Activated naive CD4-positive, alpha-beta T cell treated with anti-CD3 and anti-CD28 coated beads, Interleukin-2, amount 10 ng/mL, durations not matched to agents 7 days and 5 days (primary cell): ENCODE results near the gene PRR29.
A peak's percentile ranks its signal among the peaks of the same experiment; 100 is the strongest.

Experiments
- CTCF ChIA-PET: fragments of 350-600 bp; sonication (Branson Sonifier 250); formaldehyde crosslinking; loops from one replicate; lab custom pipeline; 2021; ENCODE audit warnings: antibody characterized with exemption; lab: Charles Lee
- DNase-seq: peaks from one replicate; pipeline ENCODE4 v3.0.0-alpha.2; 2020
- H3K27ac Mint-ChIP-seq: one replicate; pipeline ENCODE4 v1.8.0; 2021; ENCODE audit warnings: mild to moderate bottlenecking, moderate library complexity, mixed read lengths
- H3K27me3 Mint-ChIP-seq: one replicate; pipeline ENCODE4 v1.8.0; 2021; ENCODE audit warnings: mild to moderate bottlenecking, mixed read lengths
- H3K36me3 Mint-ChIP-seq: one replicate; pipeline ENCODE4 v1.8.0; 2021; ENCODE audit warnings: mixed read lengths
- H3K4me1 Mint-ChIP-seq: one replicate; pipeline ENCODE4 v1.8.0; 2021; ENCODE audit warnings: mixed read lengths
- H3K4me3 Mint-ChIP-seq: one replicate; pipeline ENCODE4 v1.8.0; 2021; ENCODE audit warnings: mild to moderate bottlenecking, moderate library complexity, mixed read lengths
- H3K9me3 Mint-ChIP-seq: one replicate; pipeline ENCODE4 v1.8.0; 2021; ENCODE audit warnings: mixed read lengths

The PRR29 gene

GRCh38 chr17:64038331-64039105 lies 40.4 kb downstream of the PRR29 start:
- H3K9me3 Mint-ChIP-seq, result no peaks in the 10 kb centered on the region
- no peak overlapping the region for H3K4me3 Mint-ChIP-seq
- no peak overlapping the region for H3K27ac Mint-ChIP-seq
- CTCF ChIA-PET, result interaction anchor here (1.1 to 1.8 kb wide), 2 partner anchors 9 to 119 kb away, joined by 3 to 18 read pairs; no protein-coding TSS in a partner anchor
- H3K36me3 Mint-ChIP-seq, result peaks cover 32% of the 10 kb centered on the region
- peaks cover 5% of the 10 kb centered on the region for H3K4me1 Mint-ChIP-seq
- peak; percentile 16 for DNase-seq
- no peaks in the 10 kb centered on the region for H3K27me3 Mint-ChIP-seq

GRCh38 chr17:64039106-64039400 lies 40.9 kb downstream of the PRR29 start:
- no peak for DNase-seq
- Mint-ChIP-seq H3K4me1 (peaks cover 5% of the 10 kb centered on the region), H3K27ac (no peak overlapping the region), H3K36me3 (peaks cover 37% of the 10 kb centered on the region), H3K9me3 (no peaks in the 10 kb centered on the region), H3K27me3 (no peaks in the 10 kb centered on the region), H3K4me3 (no peak overlapping the region)
- CTCF ChIA-PET, result interaction anchor here (1.1 to 1.8 kb wide), 2 partner anchors 10 to 120 kb away, joined by 3 to 18 read pairs; no protein-coding TSS in a partner anchor

- Mint-ChIP-seq H3K27me3 (no peaks in the 10 kb centered on the region), H3K9me3 (no peaks in the 10 kb centered on the region), H3K4me1 (peaks cover 14% of the 10 kb centered on the region), H3K4me3 (no peak overlapping the region), H3K36me3 (peaks cover 44% of the 10 kb centered on the region), H3K27ac (no peak overlapping the region)
- CTCF ChIA-PET, result no interaction called here
- no peak for DNase-seq
Observed at GRCh38 chr17:64040206-64040605, 42.1 kb downstream of the PRR29 start.

GRCh38 chr17:64041912-64042311 lies 43.8 kb downstream of the PRR29 start:
- DNase-seq, result no peak
- H3K4me1 Mint-ChIP-seq, result peaks cover 22% of the 10 kb centered on the region
- no peaks in the 10 kb centered on the region for H3K27me3 Mint-ChIP-seq
- peaks cover 57% of the 10 kb centered on the region for H3K36me3 Mint-ChIP-seq
- H3K4me3 Mint-ChIP-seq, result no peak overlapping the region
- CTCF ChIA-PET, result interaction anchor here (0.6 to 2.4 kb wide), 7 partner anchors 9 to 450 kb away, joined by 3 to 9 read pairs (median 5); no protein-coding TSS in a partner anchor
- peak overlapping the region; percentile 24 for H3K27ac Mint-ChIP-seq
- no peaks in the 10 kb centered on the region for H3K9me3 Mint-ChIP-seq

DNA sequence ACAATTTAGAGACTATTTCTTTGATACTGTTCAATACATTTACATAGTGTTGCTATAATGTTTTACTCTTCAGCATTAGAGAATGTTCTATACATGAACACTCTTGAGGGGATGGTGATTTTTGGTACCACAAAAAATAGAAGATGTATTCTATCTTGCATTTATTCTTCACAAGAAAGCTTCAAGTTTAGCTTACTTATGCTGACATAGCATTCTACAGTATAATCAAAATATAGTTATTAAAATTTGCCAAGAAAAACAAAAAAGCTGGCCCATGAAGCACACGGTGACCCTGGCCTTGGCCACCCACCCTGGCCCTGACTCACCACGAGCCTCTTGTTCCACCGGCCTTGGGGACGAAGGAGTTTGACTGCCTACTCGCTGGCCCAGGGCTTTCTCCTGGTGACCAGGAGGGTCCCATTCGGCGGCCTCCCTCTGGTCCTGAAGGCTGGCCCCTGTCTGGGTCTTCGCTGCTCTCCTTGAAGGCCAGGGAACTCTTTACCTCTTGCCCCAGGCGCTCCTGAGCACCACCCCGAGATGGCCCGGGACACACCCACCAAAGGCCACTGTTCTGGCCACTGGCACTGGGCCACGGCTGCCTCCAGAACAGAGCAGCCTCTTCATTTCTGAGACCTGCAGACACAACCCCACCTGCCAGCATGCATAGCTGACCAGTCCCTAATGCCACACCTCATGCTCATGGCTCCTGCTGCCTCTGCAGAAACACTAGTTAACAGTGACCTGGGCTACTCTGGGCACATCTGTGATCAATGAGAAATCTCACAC lies 44.7 kb downstream of the PRR29 start:
- no peaks in the 10 kb centered on the region for H3K27me3 Mint-ChIP-seq

GRCh38 chr17:64045176-64045575 lies 47.0 kb downstream of the PRR29 start:
- peak overlapping the region; percentile 37 for H3K27ac Mint-ChIP-seq
- CTCF ChIA-PET, result interaction anchor here (1.2 to 1.8 kb wide), 3 partner anchors 15 to 89 kb away, joined by 4 to 6 read pairs (median 6); no protein-coding TSS in a partner anchor
- no peaks in the 10 kb centered on the region for H3K9me3 Mint-ChIP-seq
- peaks cover 31% of the 10 kb centered on the region for H3K4me1 Mint-ChIP-seq
- no peak for DNase-seq
- peaks cover 74% of the 10 kb centered on the region for H3K36me3 Mint-ChIP-seq
- H3K27me3 Mint-ChIP-seq, result no peaks in the 10 kb centered on the region
- no peak overlapping the region for H3K4me3 Mint-ChIP-seq

More for the DNA sequence above, 44.7 kb downstream of the PRR29 start:
- Mint-ChIP-seq H3K9me3 (no peaks in the 10 kb centered on the region), H3K36me3 (peaks cover 64% of the 10 kb centered on the region), H3K4me3 (no peak overlapping the region), H3K27ac (no peak overlapping the region), H3K4me1 (peaks cover 22% of the 10 kb centered on the region)
- CTCF ChIA-PET, result interaction anchor here (0.6 to 2.4 kb wide), 6 partner anchors 8 to 449 kb away, joined by 3 to 9 read pairs (median 4); no protein-coding TSS in a partner anchor
- DNase-seq, result no peak

- Mint-ChIP-seq H3K4me3 (no peak overlapping the region), H3K27me3 (no peaks in the 10 kb centered on the region), H3K36me3 (peaks cover 89% of the 10 kb centered on the region), H3K9me3 (no peaks in the 10 kb centered on the region), H3K27ac (peak overlapping the region; percentile 97), H3K4me1 (peaks cover 59% of the 10 kb centered on the region)
- no peak for DNase-seq
- CTCF ChIA-PET, result interaction anchor here (1.1 to 2.7 kb wide), 3 partner anchors 15 to 85 kb away, joined by 4 to 25 read pairs (median 10); no protein-coding TSS in a partner anchor
Observed at GRCh38 chr17:64048805-64049204, 50.7 kb downstream of the PRR29 start.

DNA sequence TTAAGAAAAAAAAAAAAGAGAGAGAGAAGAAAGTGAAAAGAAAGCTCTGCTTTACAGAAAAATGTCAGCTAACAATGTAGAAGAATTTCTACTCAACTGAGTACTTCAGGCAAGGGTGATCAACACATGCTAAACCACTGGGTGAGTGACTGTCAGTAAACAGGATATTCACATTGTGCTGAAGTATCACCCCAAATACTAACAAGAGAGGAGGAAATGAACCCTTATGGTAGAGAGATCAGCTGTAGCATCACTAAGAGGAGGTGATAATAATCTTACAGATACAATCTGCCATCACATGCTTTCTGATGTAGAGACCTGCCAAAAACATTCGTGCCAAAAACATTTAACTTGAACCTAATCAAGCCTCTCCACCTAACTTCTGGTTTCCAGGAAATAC lies 53.0 kb downstream of the PRR29 start:
- peaks cover 87% of the 10 kb centered on the region for H3K36me3 Mint-ChIP-seq
- H3K9me3 Mint-ChIP-seq, result no peaks in the 10 kb centered on the region
- no peaks in the 10 kb centered on the region for H3K27me3 Mint-ChIP-seq
- CTCF ChIA-PET, result interaction anchor here (0.9 to 4.1 kb wide), 6 partner anchors 9 to 139 kb away, joined by 3 to 28 read pairs (median 5); no protein-coding TSS in a partner anchor
- H3K4me1 Mint-ChIP-seq, result peaks cover 56% of the 10 kb centered on the region
- H3K27ac Mint-ChIP-seq, result peak overlapping the region; percentile 97
- DNase-seq, result peak; percentile 36
- no peak overlapping the region for H3K4me3 Mint-ChIP-seq

GRCh38 chr17:64053101-64053500 lies 55.0 kb downstream of the PRR29 start:
- Mint-ChIP-seq H3K4me3 (no peak overlapping the region), H3K4me1 (peaks cover 69% of the 10 kb centered on the region), H3K9me3 (no peaks in the 10 kb centered on the region), H3K36me3 (peaks cover 87% of the 10 kb centered on the region), H3K27ac (no peak overlapping the region), H3K27me3 (no peaks in the 10 kb centered on the region)
- CTCF ChIA-PET, result interaction anchor here (0.6 to 4.1 kb wide), 4 partner anchors 11 to 496 kb away, joined by 4 to 28 read pairs (median 5); no protein-coding TSS in a partner anchor
- no peak for DNase-seq
